GM12878 (cell line): ENCODE measurements around the gene LRRC7. TPM values are rescaled to one million over a fixed set of nuclear protein-coding genes. Genes with fewer than 3 reads are reported as not detected.
"Not testable (repeated sequence)": the region's sequence is repeated elsewhere in the genome, so short reads cannot be mapped to it uniquely, and the experiment has no call there.

Source experiments
- ATAC-seq: fragments of 200-7000 bp; cut with Tn5 transposase; 3 replicates; pipeline ENCODE4 v1.9.1; 2020; ENCODE audit warnings: mild to moderate bottlenecking, moderate library complexity
- BruUV-seq: library from RNA; stranded (reverse); fragments of 400-500 nt; replicated peaks from 2 replicates; lab custom pipeline; 2021; lab: Mats Ljungman, UMichigan
- CTCF ChIA-PET: fragments of 300-600 bp; sonication (Branson Sonifier 250); formaldehyde crosslinking; extraction: SDS; loops from one replicate; lab custom pipeline; 2021; ENCODE audit warnings: inconsistent platforms; lab: Yijun Ruan, JAX
- POLR2A ChIA-PET: fragments of 350-600 bp; formaldehyde crosslinking; extraction: SDS; loops from one replicate; lab custom pipeline; 2021; ENCODE audit warnings: inconsistent platforms; lab: Charles Lee
- RAD21 ChIA-PET: fragments of 300-600 bp; sonication (Branson Sonifier 250); formaldehyde crosslinking; loops from one replicate; lab custom pipeline; 2023; ENCODE audit warnings: antibody characterized with exemption; ENCODE audit not compliant: unreplicated experiment; lab: Charles Lee
- SMC1A ChIA-PET: fragments of 300-600 bp; sonication (Branson Sonifier 250); formaldehyde crosslinking; loops from one replicate; lab custom pipeline; 2023; ENCODE audit not compliant: unreplicated experiment, uncharacterized antibody; lab: Charles Lee
- DNase-seq: peaks from one replicate; pipeline ENCODE4 v3.0.0-alpha.2; 2011; ENCODE audit warnings: low read depth, low spot score
- FAIRE-seq: peaks from 3 replicates; lab custom pipeline; 2011; peaks lifted over from hg19 to GRCh38; lab: Jason Lieb, UNC
- H2AFZ ChIP-seq: 2 replicates; pipeline ENCODE4 v1.6.0; 2011; ENCODE audit warnings: low read depth, low read length, control low read depth; ENCODE audit not compliant: control insufficient read depth
- H3K27ac ChIP-seq: 2 replicates; pipeline ENCODE4 v1.5.1; 2011; ENCODE audit warnings: control low read depth; ENCODE audit not compliant: control insufficient read depth, insufficient read depth
- H3K27me3 ChIP-seq, 2 experiments: replicated peaks in 1 of 2; 2 replicates each; pipeline versions ENCODE4 v1.6.0 to v1.6.1; 2011; ENCODE audit warnings: low read length in 1 of 2; ENCODE audit not compliant: control insufficient read depth in 2 of 2, insufficient read depth in 2 of 2
- H3K36me3 ChIP-seq, 2 experiments: 2 replicates each; pipeline ENCODE4 v1.5.1; 2011; ENCODE audit warnings: low read length in 1 of 2; ENCODE audit not compliant: control insufficient read depth in 2 of 2, insufficient read depth in 2 of 2
- H3K4me1 ChIP-seq: 2 replicates; pipeline ENCODE4 v1.6.1; 2011; ENCODE audit warnings: mild to moderate bottlenecking, low read length, moderate library complexity, mixed read lengths; ENCODE audit not compliant: control insufficient read depth, insufficient read depth
- H3K4me2 ChIP-seq: 2 replicates; pipeline ENCODE4 v1.6.0; 2011; ENCODE audit warnings: control low read depth; ENCODE audit not compliant: control insufficient read depth, insufficient read depth
- H3K4me3 ChIP-seq: fragments of 200-600 bp; sonication (generic); 2 replicates; pipeline ENCODE4 v1.5.1; 2016
- H3K79me2 ChIP-seq: 2 replicates; pipeline ENCODE4 v1.6.0; 2011; ENCODE audit warnings: low read length; ENCODE audit not compliant: control insufficient read depth, insufficient read depth
- H3K9ac ChIP-seq: 2 replicates; pipeline ENCODE4 v1.8.0; 2011; ENCODE audit warnings: low read length, control low read depth, mixed read lengths; ENCODE audit not compliant: control insufficient read depth, insufficient read depth
- H3K9me3 ChIP-seq: replicated peaks from 3 replicates; pipeline ENCODE4 v1.5.1; 2011; ENCODE audit warnings: mild to moderate bottlenecking, low read length; ENCODE audit not compliant: control insufficient read depth, insufficient read depth
- H4K20me1 ChIP-seq: 2 replicates; pipeline ENCODE4 v1.6.0; 2011; ENCODE audit not compliant: control insufficient read depth, insufficient read depth
- IKZF1 ChIP-seq: fragments of 450-650 bp; conservative IDR thresholded peaks from 2 replicates; pipeline ENCODE4 v1.6.1; 2017; ENCODE audit warnings: antibody characterized with exemption, mild to moderate bottlenecking
- NR2F1 ChIP-seq: fragments of 450-650 bp; conservative IDR thresholded peaks from 2 replicates; pipeline ENCODE4 v1.6.1; 2017; ENCODE audit warnings: mild to moderate bottlenecking
- SP1 ChIP-seq: IDR thresholded peaks from one replicate; pipeline ENCODE4 v1.6.1; 2011; ENCODE audit warnings: low read depth, low read length
- WGBS: methylation state at CpG from one replicate; pipeline ENCODE4 v1.1.6; 2016; ENCODE audit warnings: low lambda C conversion rate; ENCODE audit not compliant: insufficient replicate concordance, insufficient coverage; ENCODE audit errors: missing lambda C conversion rate; 5-methylcytosine and 5-hydroxymethylcytosine counted together
- in situ Hi-C: fragments of 300-500 bp; cut with MboI; formaldehyde crosslinking; loops from 9 replicates; pipeline ENCODE4 v1.14.3; 2018; ENCODE audit warnings: mixed read lengths
- intact Hi-C: fragments of 100-400 bp; cut with micrococcal nuclease; formaldehyde crosslinking; loops from one replicate; pipeline ENCODE4 v1.14.2; 2022; ENCODE audit not compliant: unreplicated experiment
- polyA plus RNA-seq, 11 experiments: library from polyadenylated mRNA; depleted of rRNA in 4 of 11; unstranded in 6 of 11; stranded (reverse) in 5 of 11; fragments of >200 nt; fragmentation: Nextera tagmentation in 4 of 11; fragmentation: Illumina TruSeq in 1 of 11; extraction: Ambion mirVana in 4 of 11; extraction: Trizol in 1 of 11; gene quantifications; 1 replicate in 1 of 11; 2 replicates in 10 of 11; pipeline versions ENCODE4 v1.2.1 to v1.2.3, GENCODE V29; 2011 to 2016; ENCODE audit warnings: inconsistent platforms in 2 of 11, missing spikeins in 2 of 11, low read depth in 1 of 11
- total RNA-seq, 4 experiments: library from RNA; depleted of rRNA in 3 of 4; stranded (reverse); fragments of >200 nt in 3 of 4; fragmentation: Illumina TruSeq in 1 of 4; extraction: Trizol in 1 of 4; gene quantifications; 2 replicates each; pipeline versions ENCODE4 v1.2.1 to v1.2.3, GENCODE V29; 2013 to 2021
- TF ChIP-seq, protein P1 (sequence below): fragments of 450-650 bp; IDR thresholded peaks from 2 replicates; pipeline ENCODE4 v1.6.1; 2017; ENCODE audit warnings: mild to moderate bottlenecking, moderate library complexity
- TF ChIP-seq, protein P2 (sequence below): IDR thresholded peaks from 2 replicates; pipeline ENCODE4 v1.6.1; 2012; ENCODE audit warnings: mild to moderate bottlenecking, low read depth, low read length

Gene LRRC7
- total and polyA plus RNA-seq, 10 of the 15 experiments (the other 5 are each of a cell fraction or from before 2014, with no cell fraction given), result 0.05 to 1.4 (median 0.24) TPM; not detected in 5

DNA sequence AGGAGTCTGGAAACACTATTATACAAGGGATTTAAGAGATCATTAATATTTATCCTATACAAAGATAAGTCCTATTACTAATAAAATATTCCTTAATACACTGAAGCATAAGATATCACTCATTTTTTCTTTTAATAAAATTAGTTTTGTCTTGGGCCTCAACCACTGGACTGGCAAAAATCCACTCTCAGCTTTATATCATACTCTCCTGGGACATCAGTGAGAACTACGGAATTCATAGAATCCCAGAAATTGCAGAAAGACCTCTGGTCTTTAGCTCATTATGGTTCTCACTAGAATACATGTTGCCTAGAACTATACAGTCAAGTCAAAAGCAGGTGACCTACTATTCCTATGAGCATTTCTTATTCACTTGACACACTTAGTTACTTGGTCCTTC lies 352.7 kb downstream of the LRRC7 start (continued):
- TF ChIP-seq SP1 (no peak), NR2F1 (no peak)
- TF ChIP-seq, protein P1, sequence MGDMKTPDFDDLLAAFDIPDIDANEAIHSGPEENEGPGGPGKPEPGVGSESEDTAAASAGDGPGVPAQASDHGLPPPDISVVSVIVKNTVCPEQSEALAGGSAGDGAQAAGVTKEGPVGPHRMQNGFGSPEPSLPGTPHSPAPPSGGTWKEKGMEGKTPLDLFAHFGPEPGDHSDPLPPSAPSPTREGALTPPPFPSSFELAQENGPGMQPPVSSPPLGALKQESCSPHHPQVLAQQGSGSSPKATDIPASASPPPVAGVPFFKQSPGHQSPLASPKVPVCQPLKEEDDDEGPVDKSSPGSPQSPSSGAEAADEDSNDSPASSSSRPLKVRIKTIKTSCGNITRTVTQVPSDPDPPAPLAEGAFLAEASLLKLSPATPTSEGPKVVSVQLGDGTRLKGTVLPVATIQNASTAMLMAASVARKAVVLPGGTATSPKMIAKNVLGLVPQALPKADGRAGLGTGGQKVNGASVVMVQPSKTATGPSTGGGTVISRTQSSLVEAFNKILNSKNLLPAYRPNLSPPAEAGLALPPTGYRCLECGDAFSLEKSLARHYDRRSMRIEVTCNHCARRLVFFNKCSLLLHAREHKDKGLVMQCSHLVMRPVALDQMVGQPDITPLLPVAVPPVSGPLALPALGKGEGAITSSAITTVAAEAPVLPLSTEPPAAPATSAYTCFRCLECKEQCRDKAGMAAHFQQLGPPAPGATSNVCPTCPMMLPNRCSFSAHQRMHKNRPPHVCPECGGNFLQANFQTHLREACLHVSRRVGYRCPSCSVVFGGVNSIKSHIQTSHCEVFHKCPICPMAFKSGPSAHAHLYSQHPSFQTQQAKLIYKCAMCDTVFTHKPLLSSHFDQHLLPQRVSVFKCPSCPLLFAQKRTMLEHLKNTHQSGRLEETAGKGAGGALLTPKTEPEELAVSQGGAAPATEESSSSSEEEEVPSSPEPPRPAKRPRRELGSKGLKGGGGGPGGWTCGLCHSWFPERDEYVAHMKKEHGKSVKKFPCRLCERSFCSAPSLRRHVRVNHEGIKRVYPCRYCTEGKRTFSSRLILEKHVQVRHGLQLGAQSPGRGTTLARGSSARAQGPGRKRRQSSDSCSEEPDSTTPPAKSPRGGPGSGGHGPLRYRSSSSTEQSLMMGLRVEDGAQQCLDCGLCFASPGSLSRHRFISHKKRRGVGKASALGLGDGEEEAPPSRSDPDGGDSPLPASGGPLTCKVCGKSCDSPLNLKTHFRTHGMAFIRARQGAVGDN, result no peak
- TF ChIP-seq, protein P2, sequence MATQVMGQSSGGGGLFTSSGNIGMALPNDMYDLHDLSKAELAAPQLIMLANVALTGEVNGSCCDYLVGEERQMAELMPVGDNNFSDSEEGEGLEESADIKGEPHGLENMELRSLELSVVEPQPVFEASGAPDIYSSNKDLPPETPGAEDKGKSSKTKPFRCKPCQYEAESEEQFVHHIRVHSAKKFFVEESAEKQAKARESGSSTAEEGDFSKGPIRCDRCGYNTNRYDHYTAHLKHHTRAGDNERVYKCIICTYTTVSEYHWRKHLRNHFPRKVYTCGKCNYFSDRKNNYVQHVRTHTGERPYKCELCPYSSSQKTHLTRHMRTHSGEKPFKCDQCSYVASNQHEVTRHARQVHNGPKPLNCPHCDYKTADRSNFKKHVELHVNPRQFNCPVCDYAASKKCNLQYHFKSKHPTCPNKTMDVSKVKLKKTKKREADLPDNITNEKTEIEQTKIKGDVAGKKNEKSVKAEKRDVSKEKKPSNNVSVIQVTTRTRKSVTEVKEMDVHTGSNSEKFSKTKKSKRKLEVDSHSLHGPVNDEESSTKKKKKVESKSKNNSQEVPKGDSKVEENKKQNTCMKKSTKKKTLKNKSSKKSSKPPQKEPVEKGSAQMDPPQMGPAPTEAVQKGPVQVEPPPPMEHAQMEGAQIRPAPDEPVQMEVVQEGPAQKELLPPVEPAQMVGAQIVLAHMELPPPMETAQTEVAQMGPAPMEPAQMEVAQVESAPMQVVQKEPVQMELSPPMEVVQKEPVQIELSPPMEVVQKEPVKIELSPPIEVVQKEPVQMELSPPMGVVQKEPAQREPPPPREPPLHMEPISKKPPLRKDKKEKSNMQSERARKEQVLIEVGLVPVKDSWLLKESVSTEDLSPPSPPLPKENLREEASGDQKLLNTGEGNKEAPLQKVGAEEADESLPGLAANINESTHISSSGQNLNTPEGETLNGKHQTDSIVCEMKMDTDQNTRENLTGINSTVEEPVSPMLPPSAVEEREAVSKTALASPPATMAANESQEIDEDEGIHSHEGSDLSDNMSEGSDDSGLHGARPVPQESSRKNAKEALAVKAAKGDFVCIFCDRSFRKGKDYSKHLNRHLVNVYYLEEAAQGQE, result no peak

DNA sequence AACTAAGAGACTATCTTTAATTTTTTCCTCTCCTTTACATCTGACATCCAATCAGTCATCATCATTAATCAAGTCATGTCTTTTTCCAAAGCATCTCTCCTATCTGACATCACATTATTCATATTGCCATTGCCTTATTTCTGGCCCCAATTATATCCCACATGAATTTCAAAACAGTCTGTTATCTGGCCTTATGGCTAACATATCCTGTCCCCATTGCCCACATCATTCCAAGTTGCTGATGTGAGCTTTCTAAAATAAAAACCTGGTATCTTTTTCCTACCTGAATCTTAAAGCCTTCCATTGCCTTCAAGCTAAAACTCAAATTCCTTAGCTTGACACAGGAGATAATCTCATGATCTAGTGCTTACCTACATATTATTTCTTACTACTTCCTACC lies 353.8 kb downstream of the LRRC7 start:
- H2AFZ ChIP-seq, result no peak overlapping the region
- H3K4me2 ChIP-seq, result no peak overlapping the region
- H3K36me3 ChIP-seq, result no peaks in the 10 kb centered on the region
- H3K27ac ChIP-seq, result no peak overlapping the region
- H3K4me1 ChIP-seq, result no peaks in the 10 kb centered on the region
- H3K9me3 ChIP-seq, result no peaks in the 10 kb centered on the region
- FAIRE-seq (no peak), ATAC-seq (no peak), DNase-seq (no peak)
- ChIA-PET POLR2A (no interaction called here), RAD21 (no interaction called here), CTCF (no interaction called here), SMC1A (no interaction called here)
- H3K79me2 ChIP-seq, result no peaks in the 10 kb centered on the region
- no TSS peak for BruUV-seq
- TF ChIP-seq IKZF1, result no peak
- H3K27me3 ChIP-seq, result no peaks in the 10 kb centered on the region
- no peak overlapping the region for H3K9ac ChIP-seq
- no peaks in the 10 kb centered on the region for H4K20me1 ChIP-seq
- intact Hi-C loops (no loop called here), in situ Hi-C loops (no loop called here)
- no peak overlapping the region for H3K4me3 ChIP-seq

DNA sequence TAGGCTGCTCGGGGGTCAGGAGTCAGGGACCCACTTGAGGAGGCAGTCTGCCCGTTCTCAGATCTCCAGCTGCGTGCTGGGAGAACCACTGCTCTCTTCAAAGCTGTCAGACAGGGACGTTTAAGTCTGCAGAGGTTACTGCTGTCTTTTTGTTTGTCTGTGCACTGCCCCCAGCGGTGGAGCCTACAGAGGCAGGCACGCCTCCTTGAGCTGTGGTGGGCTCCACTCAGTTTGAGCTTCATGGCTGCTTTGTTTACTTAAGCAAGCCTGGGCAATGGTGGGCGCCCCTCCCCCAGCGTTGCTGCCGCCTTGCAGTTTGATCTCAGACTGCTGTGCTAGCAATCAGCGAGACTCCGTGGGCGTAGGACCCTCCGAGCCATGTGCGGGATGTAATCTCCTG lies 360.5 kb downstream of the LRRC7 start:
- H3K27me3 ChIP-seq, in situ Hi-C loops, DNase-seq, H4K20me1 ChIP-seq, H3K79me2 ChIP-seq, ATAC-seq, H3K4me2 ChIP-seq, BruUV-seq, RAD21 ChIA-PET, H3K4me1 ChIP-seq, intact Hi-C loops, H3K9ac ChIP-seq, CTCF ChIA-PET, H3K27ac ChIP-seq, FAIRE-seq, H3K9me3 ChIP-seq, H2AFZ ChIP-seq, H3K36me3 ChIP-seq, POLR2A ChIA-PET, H3K4me3 ChIP-seq, SMC1A ChIA-PET: not testable (repeated sequence)
- 35% methylated on average over 14 of the region's 14 CpGs for WGBS
